Stimulated activated CD4-positive, alpha-beta T cell treated with anti-CD3 and anti-CD28 coated beads, Interleukin-12 subunit alpha, Interleukin-12 subunit beta, amount 100 ng/mL, for 24 hours (primary cell): Measurements from ENCODE around the gene FA2H.
"Not testable (repeated sequence)": the region's sequence is repeated elsewhere in the genome, so short reads cannot be mapped to it uniquely, and the experiment has no call there.

Source experiments
- DNase-seq, 2 experiments: peaks; one replicate each; pipeline ENCODE4 v3.0.0-alpha.2; 2020; ENCODE audit warnings: low read depth in 2 of 2

Gene FA2H

DNA sequence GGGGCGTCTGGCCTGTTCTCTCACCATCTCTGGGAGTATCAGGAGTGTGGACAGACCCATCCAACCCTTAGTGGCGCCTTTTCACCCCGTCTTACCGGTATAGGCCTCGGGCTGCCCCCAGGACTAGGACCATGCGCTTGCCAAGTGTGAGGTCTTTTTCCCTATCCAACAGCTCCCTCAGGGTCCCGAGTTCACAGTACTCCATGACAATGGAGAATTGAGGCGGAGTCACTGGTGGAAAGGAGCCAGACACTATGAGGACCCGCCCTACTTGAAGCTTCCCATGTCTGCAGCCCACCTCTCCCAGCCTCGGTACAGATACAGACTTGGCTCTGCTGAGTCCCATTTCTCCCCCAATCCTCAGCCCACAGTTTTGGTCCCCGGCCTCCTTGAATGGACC lies 92.1 kb downstream of the FA2H start:
- no peak for DNase-seq

DNA sequence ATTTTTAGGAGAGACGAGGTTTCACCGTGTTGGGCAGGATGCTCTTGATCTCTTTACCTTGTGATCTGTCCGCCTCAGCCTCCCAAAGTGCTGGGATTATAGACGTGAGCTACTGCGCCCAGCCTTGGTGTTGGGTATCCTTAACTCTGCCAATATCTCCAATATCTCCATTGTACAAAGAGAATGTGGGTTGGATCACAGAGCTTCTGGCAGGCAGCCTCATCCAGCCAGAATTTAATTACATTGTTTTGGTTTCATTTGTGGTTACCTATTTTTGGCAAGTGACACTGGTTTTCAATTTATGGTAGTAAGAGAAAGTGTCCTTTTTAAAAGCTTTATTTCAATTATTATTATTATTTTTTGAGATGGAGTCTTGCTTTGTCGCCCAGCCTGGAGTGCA lies 93.9 kb downstream of the FA2H start:
- no peak for DNase-seq

DNA sequence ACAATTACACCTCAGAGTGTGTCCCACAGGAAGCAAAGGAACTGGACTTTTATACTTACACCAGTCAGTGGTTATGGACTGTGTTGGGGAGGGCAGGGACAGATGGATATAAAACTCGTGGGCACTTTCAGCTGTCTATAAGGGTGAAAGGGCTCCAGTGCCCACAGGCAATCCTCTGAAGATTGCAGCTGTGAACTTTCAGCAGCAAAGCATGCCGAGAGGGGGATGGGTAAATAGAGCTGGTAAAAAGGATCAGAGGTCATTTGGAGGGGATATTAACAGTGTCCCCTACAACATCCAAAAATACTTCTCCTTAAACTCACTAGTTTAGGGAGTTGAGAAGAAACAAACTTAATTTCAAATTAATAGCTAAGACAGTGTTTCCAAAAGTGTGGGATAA lies 94.6 kb downstream of the FA2H start:
- DNase-seq: no peak

DNA sequence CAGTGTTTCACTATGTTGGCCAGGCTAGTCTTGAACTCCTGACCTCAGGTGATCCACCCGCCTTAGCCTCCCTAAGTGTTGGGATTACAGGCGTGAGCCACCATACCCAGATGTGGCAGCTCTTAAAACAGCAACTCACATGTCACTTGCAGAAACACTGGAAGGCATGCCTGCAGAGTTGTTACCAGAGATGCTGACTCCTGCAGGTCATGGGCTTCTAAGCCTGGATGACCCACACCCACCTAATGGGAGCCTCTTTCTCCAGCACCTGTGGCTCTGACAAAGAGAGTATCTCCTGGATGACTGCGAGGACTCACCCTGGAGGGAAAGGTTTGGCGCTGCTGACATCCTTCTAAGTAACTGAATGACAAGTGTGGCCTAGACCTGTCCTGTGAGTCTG lies 96.8 kb downstream of the FA2H start:
- no peak for DNase-seq

DNA sequence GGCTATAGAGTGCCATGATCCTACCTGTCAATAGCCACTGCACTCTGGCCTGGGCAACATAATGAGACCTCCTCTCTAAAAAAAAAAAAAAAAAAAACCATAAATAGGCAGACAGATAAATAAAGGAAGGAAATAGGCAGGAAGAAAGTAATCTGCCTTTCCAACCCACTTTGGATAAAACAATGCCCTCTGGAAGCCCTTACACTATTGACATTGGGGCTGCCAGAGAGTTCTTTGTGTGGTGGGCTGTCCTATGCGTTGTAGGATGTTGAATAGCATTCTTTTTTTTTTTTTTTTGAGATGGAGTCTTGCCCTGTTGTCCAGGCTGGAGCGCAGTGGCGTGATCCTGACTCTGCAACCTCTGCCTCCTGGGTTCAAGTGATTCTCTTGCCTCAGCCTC lies 100.7 kb downstream of the FA2H start:
- no peak for DNase-seq

DNA sequence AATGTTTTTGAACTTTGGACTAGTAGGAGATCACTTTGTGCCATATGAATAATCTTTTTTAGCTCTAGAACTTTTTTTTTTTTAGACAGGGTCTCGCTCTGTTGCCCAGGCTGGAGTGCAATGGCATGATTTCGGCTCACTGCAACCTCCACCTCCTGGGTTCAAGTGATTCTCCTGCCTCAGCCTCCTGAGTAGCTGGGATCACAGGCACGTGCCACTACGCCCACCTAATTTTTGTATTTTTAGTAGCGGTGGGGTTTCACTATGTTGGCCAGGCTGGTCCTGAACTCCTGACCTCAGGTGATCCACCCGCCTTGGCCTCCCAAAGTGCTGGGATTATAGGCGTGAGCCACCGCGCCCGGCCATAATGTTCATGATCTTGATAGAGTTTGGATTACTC lies 105.7 kb downstream of the FA2H start:
- not testable (repeated sequence) for DNase-seq

DNA sequence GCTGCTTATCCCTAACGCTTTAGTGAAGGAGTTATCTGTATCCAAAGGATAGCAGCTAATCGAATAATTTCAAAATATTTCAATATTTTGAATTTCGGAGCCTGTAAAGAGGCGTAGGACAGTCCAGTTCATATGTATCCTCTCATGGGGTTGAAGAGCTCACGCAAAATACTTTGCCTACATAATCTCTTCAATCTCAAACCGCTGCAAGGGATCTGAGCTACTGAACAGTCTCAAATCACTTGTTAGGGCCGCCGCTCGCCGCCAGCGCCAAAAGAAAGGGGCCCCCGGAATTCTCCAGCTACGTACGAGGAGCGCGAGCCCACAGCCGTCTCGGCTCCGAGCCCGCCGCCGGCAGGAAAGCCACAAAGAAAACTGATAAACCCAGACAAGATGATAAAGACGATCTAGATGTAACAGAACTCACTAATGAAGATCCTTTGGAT lies 107.3 kb downstream of the FA2H start:
- DNase-seq: peak; percentile 5 to 31

DNA sequence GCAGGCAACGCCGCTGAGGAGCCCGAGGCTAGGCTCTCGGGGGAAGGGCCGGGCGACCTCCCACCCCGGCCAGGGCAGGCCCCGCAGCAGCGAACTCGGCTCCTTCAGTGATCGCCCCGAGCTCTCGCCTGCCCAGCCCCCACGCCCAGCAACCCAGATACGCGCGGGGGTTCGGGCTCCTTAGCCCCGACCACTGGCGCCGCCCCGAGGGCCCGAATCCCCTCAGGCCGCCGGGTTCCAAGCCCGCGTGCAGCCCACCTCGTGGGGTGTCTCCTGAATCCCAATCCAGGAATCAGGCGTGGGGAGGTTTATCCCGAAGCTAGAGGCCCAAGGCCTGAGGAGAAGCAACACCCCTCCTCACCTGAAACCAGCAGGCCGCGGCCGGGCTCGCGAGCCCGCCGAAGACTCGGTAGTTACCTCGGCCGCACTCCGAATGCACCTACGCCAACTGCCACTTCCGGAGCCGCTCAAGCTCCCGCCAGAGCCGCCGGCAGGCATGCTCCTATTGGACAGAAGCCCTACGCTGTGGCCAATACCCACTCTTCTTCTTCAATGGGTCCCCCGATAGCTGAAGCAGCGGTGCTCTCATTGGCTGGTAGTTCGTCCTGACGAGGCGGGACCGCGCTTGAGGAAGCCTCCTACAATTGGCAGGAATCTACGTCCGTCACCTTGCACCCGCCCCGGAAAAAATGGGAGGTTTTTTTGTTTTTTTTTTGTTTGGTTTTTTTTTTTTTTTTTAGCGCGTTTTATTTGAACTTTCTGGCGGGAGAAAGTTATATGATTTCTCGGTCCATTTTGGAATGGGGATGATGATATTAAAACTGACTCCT lies 108.0 kb downstream of the FA2H start, which contains the start of gene RFWD3:
TSS of gene RFWD3 (minus strand) at position 453 of the 830 bp plus-strand sequence. CDS start 5,428 bp downstream, outside the sequence.
- DNase-seq: peak; percentile 89 to 90

DNA sequence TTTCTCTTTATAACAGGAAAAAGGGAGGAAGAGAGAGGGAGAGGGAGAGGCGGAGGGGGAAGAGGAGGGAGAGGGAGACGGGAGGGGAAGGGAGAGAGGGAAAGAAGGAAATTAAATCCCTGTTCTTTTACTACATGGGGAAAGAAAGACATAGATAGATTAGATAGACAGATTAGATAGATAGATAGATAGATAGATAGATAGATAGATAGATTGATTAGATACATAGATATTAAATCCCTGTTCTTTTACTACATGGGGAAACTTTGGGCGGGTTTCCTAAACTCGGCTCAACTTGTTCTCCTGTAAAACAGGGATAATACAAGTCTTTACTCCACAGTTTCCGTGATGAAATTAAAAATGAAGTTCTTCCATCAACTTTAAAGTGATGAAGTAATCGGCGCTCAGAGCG lies 108.6 kb downstream of the FA2H start:
- DNase-seq: no peak
